WERI-Rb-1 (cell line): ENCODE measurements around the gene TMEM130.
A peak's percentile ranks its signal among the peaks of the same experiment; 100 is the strongest.

Experiments
- DNase-seq: peaks from one replicate; pipeline ENCODE4 v3.0.0-alpha.2; 2020
- H3K27ac ChIP-seq: fragments of 250-450 bp; sonication (Bioruptor Pico); 2 replicates; pipeline ENCODE4 v1.5.1; 2020; ENCODE audit warnings: mild to moderate bottlenecking, moderate library complexity
- H3K27me3 ChIP-seq: fragments of 250-450 bp; sonication (Bioruptor Pico); 2 replicates; pipeline ENCODE4 v1.5.1; 2021; ENCODE audit warnings: mild to moderate bottlenecking, low read depth, moderate library complexity; ENCODE audit not compliant: insufficient read depth, severe bottlenecking
- H3K36me3 ChIP-seq: fragments of 250-450 bp; sonication (Bioruptor Pico); 2 replicates; pipeline ENCODE4 v1.5.1; 2020; ENCODE audit warnings: mild to moderate bottlenecking, moderate library complexity
- H3K4me3 ChIP-seq: 2 replicates; pipeline ENCODE4 v1.5.1; 2011; ENCODE audit warnings: low read depth, mild to moderate bottlenecking, control low read depth, low read length
- H3K9me3 ChIP-seq: fragments of 250-450 bp; sonication (Bioruptor Pico); 2 replicates; pipeline ENCODE4 v1.5.1; 2021; ENCODE audit warnings: mild to moderate bottlenecking, moderate library complexity; ENCODE audit not compliant: severe bottlenecking
- CTCF ChIP-seq: IDR thresholded peaks from 2 replicates; pipeline ENCODE4 v1.5.1; 2011; ENCODE audit warnings: low read depth, mild to moderate bottlenecking, control low read depth, inconsistent platforms, low read length

The TMEM130 gene

GRCh38 chr7:98869027-98869596, 702 bp downstream of the TMEM130 start:
- no peaks in the 10 kb centered on the region for H3K27me3 ChIP-seq
- no peak for TF ChIP-seq CTCF
- H3K4me3 ChIP-seq: peak overlapping the region; percentile 46
- no peak for DNase-seq
- peak overlapping the region; percentile 46 for H3K27ac ChIP-seq
- H3K9me3 ChIP-seq: no peaks in the 10 kb centered on the region
- no peaks in the 10 kb centered on the region for H3K36me3 ChIP-seq

- TF ChIP-seq CTCF: no peak
- H3K27me3 ChIP-seq: no peaks in the 10 kb centered on the region
- peak overlapping the region; percentile 46; the same call in 1 of the 2 replicates for H3K4me3 ChIP-seq
- H3K36me3 ChIP-seq: no peaks in the 10 kb centered on the region
- DNase-seq: no peak
- H3K27ac ChIP-seq: no peak overlapping the region
- H3K9me3 ChIP-seq: no peaks in the 10 kb centered on the region
Observed at GRCh38 chr7:98868450-98868849, 1.4 kb downstream of the TMEM130 start.

GRCh38 chr7:98866765-98867164, 3.0 kb downstream of the TMEM130 start:
- Histone ChIP-seq H3K27me3 (no peaks in the 10 kb centered on the region), H3K36me3 (no peaks in the 10 kb centered on the region), H3K27ac (peak overlapping the region; percentile 70), H3K9me3 (no peaks in the 10 kb centered on the region), H3K4me3 (no peak overlapping the region)
- no peak for TF ChIP-seq CTCF
- no peak for DNase-seq

GRCh38 chr7:98866351-98866750, 3.5 kb downstream of the TMEM130 start:
- Histone ChIP-seq H3K27me3 (no peaks in the 10 kb centered on the region), H3K36me3 (no peaks in the 10 kb centered on the region), H3K27ac (peak overlapping the region; percentile 70), H3K9me3 (no peaks in the 10 kb centered on the region), H3K4me3 (no peak overlapping the region)
- TF ChIP-seq CTCF: no peak
- DNase-seq: no peak

- H3K27ac ChIP-seq: no peak overlapping the region
- H3K9me3 ChIP-seq: no peaks in the 10 kb centered on the region
- H3K27me3 ChIP-seq: no peaks in the 10 kb centered on the region
- DNase-seq: no peak
- no peak for TF ChIP-seq CTCF
- H3K4me3 ChIP-seq: no peak overlapping the region
- no peaks in the 10 kb centered on the region for H3K36me3 ChIP-seq
Observed at GRCh38 chr7:98864731-98865453, 4.9 kb downstream of the TMEM130 start.
